SU-DHL-6 (cell line): Measurements from ENCODE around the gene SLC17A7.

Experiments used
- H2AFZ ChIP-seq: fragments of 200-600 bp; sonication (generic); 2 replicates; pipeline ENCODE4 v1.6.1; 2014; ENCODE audit warnings: low read depth, mild to moderate bottlenecking, moderate library complexity, mixed read lengths, antibody characterized with exemption, low read length; ENCODE audit not compliant: severe bottlenecking
- H3F3A ChIP-seq: fragments of 200-600 bp; shearing (Covaris generic); 2 replicates; pipeline ENCODE4 v1.6.0; 2016; ENCODE audit warnings: antibody characterized with exemption, mild to moderate bottlenecking; ENCODE audit not compliant: insufficient read depth
- H3K27ac ChIP-seq: fragments of 200-600 bp; sonication (generic); 2 replicates; pipeline ENCODE4 v1.5.1; 2016; ENCODE audit warnings: low read depth, mild to moderate bottlenecking, low read length, moderate library complexity, mixed read lengths
- H3K27me3 ChIP-seq: fragments of 200-600 bp; sonication (generic), shearing (Covaris generic); 2 replicates; pipeline ENCODE4 v1.6.0; 2014; ENCODE audit warnings: mild to moderate bottlenecking, low read length
- H3K36me3 ChIP-seq: fragments of 200-600 bp; sonication (generic); 2 replicates; pipeline ENCODE4 v1.6.1; 2014; ENCODE audit warnings: mild to moderate bottlenecking, low read length, mixed read lengths
- H3K4me2 ChIP-seq: fragments of 300-600, 200-600 bp; shearing (Covaris generic), sonication (generic); 2 replicates; pipeline ENCODE4 v1.6.0; 2014; ENCODE audit warnings: low read length, low read depth, mild to moderate bottlenecking; ENCODE audit not compliant: poor library complexity, severe bottlenecking
- H3K4me3 ChIP-seq: fragments of 200-600 bp; sonication (generic); 2 replicates; pipeline ENCODE4 v1.5.1; 2014; ENCODE audit warnings: antibody characterized with exemption, low read length, mild to moderate bottlenecking, mixed read lengths; ENCODE audit not compliant: insufficient read depth, poor library complexity, severe bottlenecking
- H3K79me2 ChIP-seq: fragments of 200-600 bp; sonication (generic); 2 replicates; pipeline ENCODE4 v1.6.1; 2014; ENCODE audit warnings: mild to moderate bottlenecking, low read length, moderate library complexity; ENCODE audit not compliant: insufficient read depth
- H3K9ac ChIP-seq: fragments of 200-600 bp; sonication (generic); 2 replicates; pipeline ENCODE4 v1.7.0; 2014; ENCODE audit warnings: mild to moderate bottlenecking, low read length
- H3K9me2 ChIP-seq: fragments of 200-600 bp; sonication (generic); replicated peaks from 2 replicates; pipeline ENCODE4 v1.6.1; 2014; ENCODE audit warnings: low read length; ENCODE audit not compliant: insufficient read depth
- H3K9me3 ChIP-seq: fragments of 200-600 bp; sonication (generic); 2 replicates; pipeline ENCODE4 v1.6.1; 2014; ENCODE audit warnings: low read length, mixed read lengths; ENCODE audit not compliant: insufficient read depth
- H4K20me1 ChIP-seq: fragments of 200-600 bp; sonication (generic); 2 replicates; pipeline ENCODE4 v1.6.1; 2014; ENCODE audit warnings: low read depth, mild to moderate bottlenecking, antibody characterized with exemption, low read length, moderate library complexity, mixed read lengths
- CTCF ChIP-seq: fragments of 200-600 bp; sonication (generic); IDR thresholded peaks from one replicate; pipeline ENCODE4 v1.5.1; 2017; ENCODE audit warnings: antibody characterized with exemption, mild to moderate bottlenecking, low read length, moderate library complexity; ENCODE audit not compliant: insufficient read depth, poor library complexity, severe bottlenecking
- EZH2phosphoT487 ChIP-seq: fragments of 200-600 bp; sonication (generic), shearing (Covaris generic); conservative IDR thresholded peaks from 2 replicates; pipeline ENCODE4 v1.6.1; 2018; ENCODE audit warnings: mild to moderate bottlenecking, antibody characterized with exemption, low read length, moderate library complexity, mixed read lengths

SLC17A7 gene

GRCh38 chr19:49407482-49408015 is 33.8 kb downstream of the SLC17A7 start:
- H3K9me2 ChIP-seq: no peaks in the 10 kb centered on the region
- H3K36me3 ChIP-seq: no peaks in the 10 kb centered on the region
- no peak overlapping the region for H3K27ac ChIP-seq
- H3K27me3 ChIP-seq: no peaks in the 10 kb centered on the region
- no peak overlapping the region for H3K4me3 ChIP-seq
- no peaks in the 10 kb centered on the region for H3K9me3 ChIP-seq
- H3K9ac ChIP-seq: no peak overlapping the region
- H3K79me2 ChIP-seq: no peaks in the 10 kb centered on the region
- no peak for TF ChIP-seq CTCF
- no peak for TF ChIP-seq EZH2phosphoT487
- H2AFZ ChIP-seq: no peak overlapping the region
- H4K20me1 ChIP-seq: no peaks in the 10 kb centered on the region
- no peak overlapping the region for H3K4me2 ChIP-seq
- H3F3A ChIP-seq: no peaks in the 10 kb centered on the region

- TF ChIP-seq CTCF (no peak), EZH2phosphoT487 (no peak)
- no peak overlapping the region for H3K27ac ChIP-seq
- no peaks in the 10 kb centered on the region for H4K20me1 ChIP-seq
- no peak overlapping the region for H2AFZ ChIP-seq
- H3K4me2 ChIP-seq: no peak overlapping the region
- no peaks in the 10 kb centered on the region for H3F3A ChIP-seq
- H3K79me2 ChIP-seq: no peaks in the 10 kb centered on the region
- H3K9ac ChIP-seq: no peak overlapping the region
- no peaks in the 10 kb centered on the region for H3K9me3 ChIP-seq
- H3K9me2 ChIP-seq: no peaks in the 10 kb centered on the region
- H3K4me3 ChIP-seq: no peak overlapping the region
- no peaks in the 10 kb centered on the region for H3K27me3 ChIP-seq
- H3K36me3 ChIP-seq: no peaks in the 10 kb centered on the region
These were observed 34.2 kb downstream of the SLC17A7 start for GRCh38 chr19:49407079-49407478.

GRCh38 chr19:49403404-49404187 is 37.7 kb downstream of the SLC17A7 start:
- no peak overlapping the region for H3K27ac ChIP-seq
- H3K4me3 ChIP-seq: no peak overlapping the region
- TF ChIP-seq EZH2phosphoT487: no peak
- TF ChIP-seq CTCF: no peak

More at GRCh38 chr19:49403404-49404187, 37.7 kb downstream of the SLC17A7 start:
- Histone ChIP-seq H3K9me2 (no peaks in the 10 kb centered on the region), H3K27me3 (no peaks in the 10 kb centered on the region), H2AFZ (peak overlapping the region; percentile 41), H3K4me2 (no peak overlapping the region), H3K79me2 (no peaks in the 10 kb centered on the region), H4K20me1 (no peaks in the 10 kb centered on the region), H3K9me3 (no peaks in the 10 kb centered on the region), H3K36me3 (no peaks in the 10 kb centered on the region), H3K9ac (no peak overlapping the region), H3F3A (no peaks in the 10 kb centered on the region)
